Memory B cell (primary cell): Measurements from ENCODE around the gene PTPN9.

ENCODE experiments used
- ATAC-seq: fragments of 150-1000 bp; cut with Tn5 transposase; 2 replicates; pipeline ENCODE4 v1.10.0; 2021; ENCODE audit warnings: low read depth, mild to moderate bottlenecking, moderate library complexity
- DNase-seq, 2 donors: peaks; one replicate each; pipeline ENCODE4 v3.0.0; 2022; ENCODE audit warnings: low spot score in 2 of 2
- H3K27ac Mint-ChIP-seq: one replicate; pipeline ENCODE4 v1.8.0; 2022; ENCODE audit warnings: mild to moderate bottlenecking, moderate library complexity, mixed read lengths
- H3K27me3 Mint-ChIP-seq: one replicate; pipeline ENCODE4 v1.8.0; 2022; ENCODE audit warnings: mixed read lengths
- H3K36me3 Mint-ChIP-seq: one replicate; pipeline ENCODE4 v1.8.0; 2022; ENCODE audit warnings: mild to moderate bottlenecking, mixed read lengths
- H3K4me1 Mint-ChIP-seq: one replicate; pipeline ENCODE4 v1.8.0; 2022; ENCODE audit warnings: mixed read lengths
- H3K4me3 Mint-ChIP-seq: one replicate; pipeline ENCODE4 v1.8.0; 2022; ENCODE audit warnings: mild to moderate bottlenecking, moderate library complexity, mixed read lengths
- H3K9me3 Mint-ChIP-seq: one replicate; pipeline ENCODE4 v1.8.0; 2022; ENCODE audit warnings: mixed read lengths

The PTPN9 gene

DNA sequence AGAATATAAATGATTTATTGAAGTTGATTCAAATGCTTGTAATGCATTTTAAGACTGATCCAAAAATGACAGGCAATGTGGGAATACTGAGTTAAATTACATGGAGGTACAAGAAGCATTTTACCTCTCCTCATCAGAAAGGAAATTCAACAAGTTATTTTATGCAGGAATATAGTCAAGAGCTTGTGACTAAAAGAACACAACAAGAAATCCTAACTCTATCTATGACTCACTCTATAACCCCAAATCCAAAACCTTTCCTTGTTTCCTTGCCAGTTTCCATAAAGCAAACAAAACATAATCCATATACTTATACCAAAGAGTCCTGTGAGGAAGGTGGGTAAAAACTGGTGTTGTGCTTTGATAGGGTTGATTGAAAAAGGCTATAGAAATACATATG is 158.4 kb downstream of the PTPN9 start:
- Mint-ChIP-seq H3K27me3 (no peaks in the 10 kb centered on the region), H3K36me3 (peaks cover 6% of the 10 kb centered on the region), H3K4me1 (no peaks in the 10 kb centered on the region), H3K27ac (no peak overlapping the region), H3K4me3 (no peak overlapping the region), H3K9me3 (no peaks in the 10 kb centered on the region)
- ATAC-seq (no peak), DNase-seq (no peak)

DNA sequence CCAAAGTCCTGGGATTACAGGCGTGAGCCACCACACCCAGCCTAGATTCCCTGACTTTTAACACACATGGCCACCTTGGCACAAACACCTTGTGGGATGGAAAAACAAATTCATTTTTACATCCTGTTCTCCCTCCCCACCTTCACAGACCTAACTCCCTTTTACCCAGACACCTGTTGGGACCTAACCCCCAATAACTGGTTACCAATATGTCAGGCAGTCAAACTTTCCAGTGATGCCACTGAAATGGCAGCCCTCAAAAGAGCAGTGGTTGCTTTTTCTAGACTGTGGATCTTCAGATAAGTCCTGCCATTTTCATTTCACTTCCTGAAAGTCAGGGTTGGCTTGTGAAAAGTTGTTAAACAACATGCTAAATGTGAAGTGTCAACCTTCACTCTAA is 162.5 kb downstream of the PTPN9 start:
- H3K4me3 Mint-ChIP-seq, result no peak overlapping the region
- no peak overlapping the region for H3K27ac Mint-ChIP-seq
- no peak for ATAC-seq
- DNase-seq, result no peak
- H3K27me3 Mint-ChIP-seq, result no peaks in the 10 kb centered on the region
- H3K36me3 Mint-ChIP-seq, result peaks cover 15% of the 10 kb centered on the region
- H3K9me3 Mint-ChIP-seq, result no peaks in the 10 kb centered on the region
- H3K4me1 Mint-ChIP-seq, result peaks cover 3% of the 10 kb centered on the region
